OCI-LY7 (cell line): ENCODE data around the gene TRIM71.

Experiments used
- EZH2phosphoT487 ChIP-seq: fragments of 200-600 bp; sonication (generic); IDR thresholded peaks from 2 replicates; pipeline ENCODE4 v1.6.1; 2018; ENCODE audit warnings: low read depth, borderline replicate concordance, mild to moderate bottlenecking, mixed run types, antibody characterized with exemption, low read length, moderate library complexity, mixed read lengths
- TF ChIP-seq, protein P1 (sequence below): fragments of 200-600 bp; sonication (generic); conservative IDR thresholded peaks from 2 replicates; pipeline ENCODE4 v1.5.1; 2014; ENCODE audit warnings: mild to moderate bottlenecking, antibody characterized with exemption, low read length, moderate library complexity, mixed read lengths

DNA sequence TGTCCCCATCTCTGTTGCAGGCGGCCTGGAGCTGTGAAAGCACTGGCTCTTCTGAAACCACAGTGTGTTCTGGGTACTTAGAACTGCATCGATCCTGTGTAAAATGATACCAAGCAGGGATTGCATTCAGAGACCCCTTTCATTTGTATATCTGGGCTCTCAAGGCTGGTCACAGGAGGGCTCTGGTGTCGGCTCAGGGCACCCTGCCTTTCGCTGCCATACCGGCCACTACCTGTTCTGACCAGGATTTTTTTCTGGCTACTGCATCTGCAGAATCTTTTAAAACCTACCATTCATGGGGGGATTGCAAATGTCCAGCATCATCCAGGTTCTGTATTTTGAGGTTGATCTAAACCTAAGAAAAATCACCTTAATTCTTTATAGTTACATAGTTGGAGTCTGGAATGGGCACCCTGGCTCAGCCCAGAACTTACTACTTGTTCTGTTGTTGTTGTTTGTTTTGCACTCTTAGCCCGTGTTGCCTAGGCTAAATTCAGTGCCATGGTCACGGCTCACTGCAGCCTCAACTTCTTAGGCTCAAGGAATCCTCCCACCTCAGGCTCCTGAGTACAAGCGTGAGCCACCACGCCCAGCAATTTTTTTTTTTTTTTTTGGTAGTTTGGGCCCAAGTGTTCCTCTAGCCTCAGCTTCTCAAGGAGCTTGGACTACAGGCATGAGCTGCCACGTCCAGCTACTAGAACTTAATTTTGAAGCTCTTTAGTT is 52.7 kb downstream of the TRIM71 start:
- TF ChIP-seq, protein P1, sequence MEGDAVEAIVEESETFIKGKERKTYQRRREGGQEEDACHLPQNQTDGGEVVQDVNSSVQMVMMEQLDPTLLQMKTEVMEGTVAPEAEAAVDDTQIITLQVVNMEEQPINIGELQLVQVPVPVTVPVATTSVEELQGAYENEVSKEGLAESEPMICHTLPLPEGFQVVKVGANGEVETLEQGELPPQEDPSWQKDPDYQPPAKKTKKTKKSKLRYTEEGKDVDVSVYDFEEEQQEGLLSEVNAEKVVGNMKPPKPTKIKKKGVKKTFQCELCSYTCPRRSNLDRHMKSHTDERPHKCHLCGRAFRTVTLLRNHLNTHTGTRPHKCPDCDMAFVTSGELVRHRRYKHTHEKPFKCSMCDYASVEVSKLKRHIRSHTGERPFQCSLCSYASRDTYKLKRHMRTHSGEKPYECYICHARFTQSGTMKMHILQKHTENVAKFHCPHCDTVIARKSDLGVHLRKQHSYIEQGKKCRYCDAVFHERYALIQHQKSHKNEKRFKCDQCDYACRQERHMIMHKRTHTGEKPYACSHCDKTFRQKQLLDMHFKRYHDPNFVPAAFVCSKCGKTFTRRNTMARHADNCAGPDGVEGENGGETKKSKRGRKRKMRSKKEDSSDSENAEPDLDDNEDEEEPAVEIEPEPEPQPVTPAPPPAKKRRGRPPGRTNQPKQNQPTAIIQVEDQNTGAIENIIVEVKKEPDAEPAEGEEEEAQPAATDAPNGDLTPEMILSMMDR: no peak
- TF ChIP-seq EZH2phosphoT487: no peak
